GM21381 (cell line): ENCODE results near the gene OR11L1.
A peak's percentile ranks its signal among the peaks of the same experiment; 100 is the strongest.

ENCODE experiments used
- ATAC-seq: cut with Tn5 transposase; IDR thresholded peaks from one replicate; pipeline ENCODE4 v1.9.1; 2021; ENCODE audit warnings: mild to moderate bottlenecking, moderate library complexity; ENCODE audit not compliant: unreplicated experiment

The OR11L1 gene, protein sequence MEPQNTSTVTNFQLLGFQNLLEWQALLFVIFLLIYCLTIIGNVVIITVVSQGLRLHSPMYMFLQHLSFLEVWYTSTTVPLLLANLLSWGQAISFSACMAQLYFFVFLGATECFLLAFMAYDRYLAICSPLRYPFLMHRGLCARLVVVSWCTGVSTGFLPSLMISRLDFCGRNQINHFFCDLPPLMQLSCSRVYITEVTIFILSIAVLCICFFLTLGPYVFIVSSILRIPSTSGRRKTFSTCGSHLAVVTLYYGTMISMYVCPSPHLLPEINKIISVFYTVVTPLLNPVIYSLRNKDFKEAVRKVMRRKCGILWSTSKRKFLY

DNA sequence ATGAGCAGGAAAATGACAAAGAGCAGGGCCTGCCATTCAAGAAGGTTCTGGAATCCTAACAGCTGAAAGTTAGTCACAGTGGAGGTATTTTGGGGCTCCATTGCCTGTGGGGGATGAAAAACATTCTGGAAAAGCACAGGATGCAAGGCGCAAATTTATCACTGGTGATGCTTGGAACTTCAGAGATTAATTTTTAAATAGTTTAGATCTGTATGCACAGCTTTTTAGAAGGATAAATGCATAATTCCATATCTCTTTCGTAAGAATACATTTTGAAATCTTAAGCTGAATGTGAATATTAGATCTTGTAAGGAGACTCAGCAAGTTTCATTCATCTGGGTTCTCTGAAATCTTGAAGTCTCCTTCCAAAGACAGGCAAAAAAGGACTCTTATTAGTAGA lies at the start of gene OR11L1:
Gene OR11L1 (minus strand): TSS at position 101 of the 400 bp plus-strand sequence. CDS start 0 bp downstream, at position 101.
- no peak for ATAC-seq

DNA sequence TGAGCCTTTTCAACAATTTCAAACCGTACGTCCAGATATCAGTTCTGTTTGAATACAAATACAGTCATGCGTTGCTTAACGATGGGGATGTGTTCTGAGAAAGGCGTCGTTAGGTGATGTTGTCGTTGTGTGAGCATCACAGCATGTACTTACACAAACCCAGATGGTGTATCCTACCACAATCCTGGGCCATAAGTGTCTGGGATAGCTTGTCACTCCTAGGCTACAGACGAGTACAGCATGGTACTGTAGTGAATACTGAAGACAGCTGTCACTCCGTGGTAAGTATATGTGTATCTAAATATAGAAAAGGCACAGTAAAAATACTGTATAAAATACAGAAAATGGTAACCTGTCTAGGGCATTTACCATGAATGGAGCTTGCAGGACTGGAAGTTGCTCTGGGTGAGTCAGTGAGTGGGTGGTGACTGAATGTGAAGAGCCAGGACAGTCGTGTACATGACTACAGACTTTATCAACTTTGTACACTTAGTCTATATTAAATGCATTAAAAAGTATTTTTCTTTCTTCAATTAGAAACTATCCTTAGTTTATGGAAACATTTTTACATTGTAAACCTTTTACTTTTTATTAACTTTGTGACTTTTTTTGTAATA lies 43.2 kb upstream of the OR11L1 start:
- no peak for ATAC-seq

DNA sequence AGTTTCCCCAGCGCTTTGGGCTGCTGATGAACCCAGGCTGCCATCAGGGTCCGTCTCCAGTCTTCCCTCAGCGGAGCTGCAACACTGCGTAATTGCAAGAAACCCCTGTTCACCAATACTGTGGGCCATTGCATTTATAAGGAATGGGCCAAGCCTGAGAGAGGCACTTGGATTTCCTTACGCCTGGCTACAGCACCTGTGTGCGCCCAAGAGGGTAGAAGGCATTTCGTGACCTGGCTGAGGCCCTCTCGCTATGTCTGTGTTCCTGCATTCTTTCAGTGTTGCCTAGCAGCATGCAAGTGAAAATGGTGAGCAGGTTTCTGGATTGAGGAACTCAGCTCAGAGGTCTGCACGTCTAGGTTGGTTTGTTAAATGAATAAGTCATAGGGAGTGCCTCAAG lies 41.6 kb upstream of the OR11L1 start:
- ATAC-seq: no peak

DNA sequence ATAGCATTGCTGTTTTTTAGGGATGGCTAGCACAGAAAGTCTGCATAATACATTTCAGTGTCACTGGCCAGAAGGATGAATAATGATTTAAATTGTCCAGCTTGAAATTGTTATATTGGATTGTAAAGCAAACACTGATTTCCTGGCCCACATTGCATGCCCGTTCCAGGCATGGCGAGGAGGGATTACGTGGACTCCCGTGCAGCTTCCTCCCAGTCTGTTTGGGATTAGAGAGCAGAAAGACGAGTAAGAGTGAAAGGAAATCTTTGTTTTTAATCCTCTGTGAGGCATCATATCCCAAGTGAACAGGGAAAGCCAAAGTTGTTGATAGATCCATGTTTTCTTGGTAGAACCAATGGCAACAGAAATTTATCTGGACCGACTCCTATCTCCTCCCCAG lies 23.7 kb upstream of the OR11L1 start:
- ATAC-seq: no peak

DNA sequence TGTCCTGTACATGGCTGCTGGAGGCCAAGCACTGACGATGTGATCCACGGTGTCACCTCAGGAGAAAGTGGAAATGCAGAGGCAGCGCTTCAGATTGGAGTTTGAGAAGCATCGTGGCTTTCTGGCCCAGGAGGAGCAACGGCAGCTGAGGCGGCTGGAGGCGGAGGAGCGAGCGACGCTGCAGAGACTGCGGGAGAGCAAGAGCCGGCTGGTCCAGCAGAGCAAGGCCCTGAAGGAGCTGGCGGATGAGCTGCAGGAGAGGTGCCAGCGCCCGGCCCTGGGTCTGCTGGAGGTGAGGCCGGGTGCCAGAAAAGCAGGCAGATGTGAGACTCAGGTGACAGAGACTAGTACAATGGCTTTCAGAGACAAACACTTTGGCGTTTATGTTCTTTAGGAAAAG lies 22.9 kb upstream of the OR11L1 start:
- no peak for ATAC-seq

DNA sequence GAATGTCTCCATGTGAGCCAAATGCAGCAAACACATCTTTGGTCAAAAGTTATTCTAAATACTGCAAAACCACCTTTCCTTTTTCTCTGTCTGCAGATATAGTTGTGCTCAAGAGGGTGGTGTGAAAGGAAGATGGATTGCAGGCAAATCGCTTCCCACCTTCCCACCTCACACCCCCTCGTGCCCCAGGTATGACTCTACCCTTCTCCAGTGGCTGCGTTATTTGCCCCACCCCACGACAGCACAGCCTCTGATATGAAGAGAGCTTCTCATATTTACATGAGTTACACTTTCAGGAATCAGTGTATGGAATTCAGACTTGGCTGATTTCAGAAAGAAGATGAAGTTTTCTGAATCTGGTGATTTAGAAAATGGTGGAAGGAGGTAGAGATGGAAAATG lies 21.1 kb upstream of the OR11L1 start:
- ATAC-seq: no peak

DNA sequence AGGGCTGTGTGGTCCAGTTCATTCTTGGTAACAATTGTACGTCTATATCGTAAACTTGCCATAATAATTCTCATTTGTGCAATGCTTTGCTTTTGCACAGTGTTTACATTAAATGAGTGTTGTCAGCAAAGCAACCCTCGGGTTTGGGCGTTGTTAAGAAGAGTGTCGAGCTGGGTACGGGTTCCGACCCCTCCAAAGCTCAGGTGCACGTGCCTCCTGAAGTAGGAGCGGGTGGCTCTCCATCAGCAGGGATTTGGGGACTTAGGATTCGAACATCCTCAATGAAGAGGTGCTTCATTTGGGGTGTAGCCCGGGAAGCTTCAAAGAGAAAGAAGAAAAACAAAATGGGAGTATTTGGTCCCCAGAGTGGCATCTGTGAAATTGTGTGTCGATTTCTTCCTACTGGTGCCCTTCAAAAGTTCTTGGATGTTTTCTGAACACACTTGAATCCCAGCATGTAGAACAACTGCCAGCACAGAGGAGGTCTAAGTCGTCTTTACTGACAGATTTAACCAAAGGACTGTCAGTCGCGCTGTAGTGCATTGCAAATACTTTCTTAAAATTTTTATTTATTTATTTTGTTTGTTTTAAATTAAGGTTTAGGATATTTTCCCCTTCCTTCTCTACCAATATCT lies 16.4 kb upstream of the OR11L1 start:
- ATAC-seq: no peak

DNA sequence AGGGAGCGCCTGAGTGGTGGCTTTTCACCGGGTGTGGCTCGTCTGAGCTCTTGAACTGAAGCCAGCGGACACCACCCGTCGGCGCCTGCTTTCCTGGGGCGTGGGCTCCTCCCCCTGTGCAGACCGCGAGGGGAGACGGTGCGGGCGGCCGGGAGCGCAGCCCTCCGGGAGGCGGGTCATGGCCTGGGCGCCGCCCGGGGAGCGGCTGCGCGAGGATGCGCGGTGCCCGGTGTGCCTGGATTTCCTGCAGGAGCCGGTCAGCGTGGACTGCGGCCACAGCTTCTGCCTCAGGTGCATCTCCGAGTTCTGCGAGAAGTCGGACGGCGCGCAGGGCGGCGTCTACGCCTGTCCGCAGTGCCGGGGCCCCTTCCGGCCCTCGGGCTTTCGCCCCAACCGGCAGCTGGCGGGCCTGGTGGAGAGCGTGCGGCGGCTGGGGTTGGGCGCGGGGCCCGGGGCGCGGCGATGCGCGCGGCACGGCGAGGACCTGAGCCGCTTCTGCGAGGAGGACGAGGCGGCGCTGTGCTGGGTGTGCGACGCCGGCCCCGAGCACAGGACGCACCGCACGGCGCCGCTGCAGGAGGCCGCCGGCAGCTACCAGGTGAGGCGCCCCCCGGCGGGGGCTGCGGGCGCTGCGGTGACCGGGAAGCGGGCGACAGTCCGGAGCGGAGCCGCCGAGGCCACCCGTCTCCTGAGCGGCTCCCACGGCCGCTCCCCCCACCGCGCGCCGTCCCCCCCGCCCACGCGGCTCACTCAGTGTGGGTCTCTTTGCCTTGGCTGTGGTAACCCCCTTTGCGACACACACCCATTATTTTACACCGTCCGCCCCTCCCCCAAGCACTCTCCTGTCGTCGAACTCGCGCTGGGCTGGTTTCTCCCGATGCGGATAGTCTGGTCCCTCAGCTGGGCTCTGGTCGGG lies 15.6 kb upstream of the OR11L1 start, which contains the start of gene TRIM58:
Gene TRIM58 (plus strand): TSS at position 119 of the 916 bp plus-strand sequence. CDS start 60 bp downstream, at position 179.
- ATAC-seq: peak; percentile 58

DNA sequence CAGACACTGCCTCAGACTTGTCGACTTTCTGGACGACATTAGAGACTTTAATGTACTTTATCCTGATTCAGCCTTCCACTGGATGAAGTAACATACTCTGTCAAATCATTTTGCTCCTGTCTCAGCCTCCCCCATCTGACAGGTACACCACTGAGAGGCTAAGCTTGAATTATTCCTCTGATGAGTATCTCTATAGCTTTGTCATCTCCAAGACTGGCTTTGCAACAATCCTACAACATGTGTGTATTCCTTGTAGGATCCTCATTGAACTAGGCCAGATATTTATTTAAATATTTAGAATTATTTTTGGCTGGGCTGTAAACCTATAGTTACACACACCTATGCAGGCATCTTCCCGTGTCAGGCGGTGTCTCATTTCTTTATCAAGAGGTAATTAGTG lies 14.2 kb upstream of the OR11L1 start:
- ATAC-seq: no peak

DNA sequence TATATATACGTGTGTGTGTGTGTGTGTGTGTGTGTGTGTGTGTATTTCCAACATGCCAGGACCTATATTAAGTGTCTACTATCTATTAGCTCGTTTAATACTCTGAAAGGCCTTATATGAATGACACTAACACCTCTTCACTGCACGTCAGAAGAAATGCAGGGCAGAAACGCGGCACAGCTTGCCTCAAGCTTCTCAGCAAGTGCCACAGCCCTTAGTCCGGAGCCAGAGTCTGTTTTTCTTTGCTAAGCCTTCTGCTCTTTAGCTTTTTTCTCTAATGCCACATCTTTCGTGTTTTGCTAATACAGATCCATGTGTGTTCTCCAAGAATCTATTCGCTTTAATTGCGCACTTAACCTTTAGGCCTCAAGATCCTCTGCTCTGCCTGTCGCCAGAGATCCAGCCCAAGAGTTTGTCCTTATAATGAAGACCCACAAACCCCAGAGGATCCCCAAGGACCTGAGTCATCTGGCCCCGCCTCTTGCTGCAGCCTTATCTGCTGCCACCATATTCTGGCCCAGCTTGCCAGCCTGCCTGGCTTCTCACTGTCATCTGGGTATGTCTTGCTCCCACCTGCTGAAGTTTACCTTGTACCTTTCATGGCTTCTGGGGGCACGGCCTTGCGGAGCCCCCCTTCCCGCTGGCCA lies 13.3 kb upstream of the OR11L1 start:
- ATAC-seq: no peak

DNA sequence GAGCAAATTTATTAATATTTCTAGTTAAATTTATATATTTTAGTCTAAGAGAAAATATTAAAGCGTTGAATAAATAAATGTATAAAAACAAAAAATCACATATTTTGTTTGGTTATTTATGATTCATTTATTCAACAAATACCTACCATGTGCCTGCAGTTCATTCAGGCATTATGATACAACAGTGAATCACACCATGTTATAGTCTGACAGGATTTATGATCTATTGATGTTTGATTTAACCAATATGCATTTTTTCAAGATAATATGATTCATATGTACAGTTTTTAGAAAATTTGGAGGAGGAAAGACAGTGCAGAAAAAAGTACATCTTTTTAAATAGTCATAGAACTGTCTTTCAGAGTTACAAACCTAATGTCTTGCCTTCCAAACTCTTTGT lies 7.9 kb upstream of the OR11L1 start:
- no peak for ATAC-seq

DNA sequence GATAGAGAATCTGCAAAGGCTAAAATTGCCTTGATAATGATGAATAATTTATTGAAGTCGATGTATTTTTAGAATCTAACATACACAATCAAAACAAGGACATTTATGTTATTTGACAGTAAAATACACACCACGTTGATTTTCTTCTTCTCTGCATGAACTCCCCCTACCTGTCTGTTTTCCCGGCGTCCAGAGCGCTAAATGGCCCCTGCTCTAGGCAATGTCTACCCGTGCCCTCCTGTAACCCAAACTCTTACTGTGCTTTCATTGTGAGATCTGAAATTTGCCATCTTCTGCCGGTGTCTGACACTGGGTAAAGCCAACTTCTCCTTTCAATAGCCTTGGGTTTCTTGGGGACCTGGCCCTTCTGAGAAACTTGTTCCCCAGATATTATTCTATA lies 6.7 kb upstream of the OR11L1 start:
- no peak for ATAC-seq

DNA sequence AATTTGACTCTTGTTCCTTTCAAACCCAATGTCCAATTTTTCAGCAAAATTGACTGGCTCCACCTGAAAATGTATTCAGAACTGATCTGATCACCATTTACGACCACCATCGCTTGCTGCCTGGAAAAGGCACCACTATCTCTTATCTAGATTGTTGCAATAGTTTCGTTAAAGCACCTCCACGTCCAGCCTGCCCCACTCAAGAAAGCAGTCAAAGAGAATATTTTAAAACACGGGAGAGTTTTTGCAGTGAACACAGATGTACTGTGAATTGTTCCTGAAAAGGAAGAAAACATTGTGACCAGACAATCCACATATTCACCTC lies 4.0 kb upstream of the OR11L1 start:
- ATAC-seq: no peak

DNA sequence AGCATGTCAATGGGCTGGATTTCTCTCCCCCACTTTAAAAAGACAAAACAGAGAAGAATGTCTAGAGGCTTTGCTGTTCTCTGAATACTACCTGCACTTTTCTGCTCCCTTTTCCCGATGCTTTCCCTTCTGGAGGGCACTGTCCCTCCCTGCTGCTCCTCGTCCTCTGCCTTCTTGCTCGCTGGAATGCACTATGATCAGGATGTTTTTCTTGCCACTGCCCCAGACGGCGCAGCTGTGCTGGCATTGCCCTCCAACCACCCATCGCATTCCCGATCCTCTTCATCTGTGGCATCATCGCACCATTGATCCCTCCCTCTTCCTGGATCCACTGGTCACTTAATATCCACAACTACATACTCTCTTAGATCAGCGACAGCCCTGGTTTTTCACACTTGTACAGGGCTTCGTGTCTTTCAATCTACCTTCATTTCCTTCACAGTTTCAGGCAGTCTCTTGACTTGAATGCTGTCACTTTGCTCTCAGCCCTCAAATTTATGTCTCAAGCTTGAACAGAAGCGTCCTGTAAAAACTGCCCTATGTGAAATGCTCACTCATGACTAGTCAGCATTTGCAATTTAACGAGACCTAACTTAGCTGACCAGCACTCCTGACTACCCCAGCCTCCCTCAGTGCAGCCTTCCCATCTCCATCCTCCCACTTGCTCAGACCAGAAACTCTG lies 3.5 kb upstream of the OR11L1 start:
- ATAC-seq: no peak

DNA sequence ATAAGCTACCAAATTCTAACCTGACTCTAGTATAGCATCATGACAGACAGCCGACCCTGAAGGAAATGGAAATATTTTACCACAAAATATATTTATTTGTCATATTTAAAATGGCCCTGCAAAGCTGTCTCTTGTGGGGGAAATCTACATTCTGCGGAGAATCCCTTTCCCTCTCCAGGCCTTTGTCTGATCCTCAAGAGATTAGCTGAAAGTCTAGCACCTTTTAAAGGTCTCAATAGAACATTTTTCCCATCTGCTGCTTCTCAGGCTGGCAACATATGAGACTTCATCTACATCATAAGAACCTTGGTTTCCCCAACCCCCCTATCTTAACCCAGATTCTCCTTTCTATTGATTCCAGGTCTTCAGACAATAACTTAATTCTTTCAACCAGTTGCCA lies 1.7 kb upstream of the OR11L1 start:
- ATAC-seq: no peak

DNA sequence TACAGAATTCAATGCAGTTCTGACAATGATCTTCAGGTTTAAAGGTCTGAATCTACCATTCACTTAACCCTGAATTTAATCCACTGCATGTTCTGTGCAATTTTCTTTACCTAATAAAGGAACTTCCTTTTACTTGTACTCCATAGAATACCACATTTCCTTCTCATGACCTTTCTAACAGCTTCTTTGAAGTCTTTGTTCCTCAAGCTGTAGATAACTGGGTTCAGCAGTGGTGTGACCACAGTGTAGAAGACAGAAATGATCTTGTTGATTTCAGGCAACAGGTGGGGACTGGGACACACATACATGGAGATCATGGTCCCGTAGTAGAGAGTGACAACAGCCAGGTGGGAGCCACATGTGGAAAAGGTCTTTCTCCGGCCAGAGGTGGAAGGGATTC lies 878 bp downstream of the OR11L1 start:
- ATAC-seq: no peak

DNA sequence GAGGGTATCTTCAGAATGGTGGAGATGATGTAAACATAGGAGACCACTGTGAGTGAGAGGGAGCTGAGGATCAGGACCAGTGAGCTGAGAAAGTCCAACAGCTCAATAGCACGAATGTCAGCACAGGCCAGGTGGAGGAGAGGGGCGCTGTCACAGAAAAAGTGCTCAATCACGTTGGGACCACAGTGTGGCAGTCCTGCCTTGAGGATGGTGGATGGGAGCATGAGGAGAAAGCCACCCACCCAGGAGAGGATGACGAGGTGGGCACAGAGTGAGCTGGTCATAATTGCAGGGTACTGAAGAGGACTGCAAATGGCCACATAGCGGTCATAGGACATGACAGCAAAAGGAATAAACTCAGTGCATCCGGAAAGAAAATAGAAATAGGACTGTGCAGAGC lies 8.1 kb downstream of the OR11L1 start:
- no peak for ATAC-seq

DNA sequence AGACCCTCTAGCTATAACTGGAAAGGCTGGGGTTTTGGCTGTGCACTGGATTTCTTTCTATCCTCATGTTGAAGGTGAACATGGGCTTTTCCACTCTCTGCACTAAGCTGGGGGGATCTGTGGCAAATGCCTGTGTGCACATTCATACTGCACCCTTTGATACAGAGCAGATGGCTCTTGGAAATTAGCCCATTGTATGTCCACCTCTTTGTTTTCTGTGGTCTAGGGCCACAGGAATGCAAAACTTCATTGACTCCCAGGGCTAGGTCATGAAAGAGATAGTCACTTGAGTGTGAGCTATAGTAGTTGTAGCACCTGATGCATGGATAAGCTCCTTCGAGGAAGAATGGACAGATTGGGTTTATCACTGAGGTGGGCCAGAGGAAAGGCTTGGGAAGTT lies 12.0 kb downstream of the OR11L1 start:
- no peak for ATAC-seq

DNA sequence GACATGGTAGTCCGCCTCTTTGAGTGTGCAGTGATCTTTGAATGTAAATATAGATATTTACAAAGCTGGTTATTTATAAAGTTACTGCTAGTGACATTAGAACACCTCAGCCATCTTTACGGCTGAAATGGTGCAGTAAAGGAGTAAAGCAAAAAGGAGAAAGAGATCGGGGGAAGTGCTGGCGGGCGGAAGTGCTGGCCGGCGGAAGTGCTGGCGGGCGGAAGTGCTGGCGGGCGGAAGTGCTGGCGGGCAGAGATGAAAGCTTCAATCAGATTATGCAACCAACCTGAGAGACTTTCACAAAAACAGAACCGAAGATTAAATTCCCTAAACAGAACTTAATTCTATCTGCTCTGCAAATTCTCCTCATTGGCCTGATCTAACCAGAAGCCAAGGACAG lies 16.3 kb downstream of the OR11L1 start:
- ATAC-seq: no peak

DNA sequence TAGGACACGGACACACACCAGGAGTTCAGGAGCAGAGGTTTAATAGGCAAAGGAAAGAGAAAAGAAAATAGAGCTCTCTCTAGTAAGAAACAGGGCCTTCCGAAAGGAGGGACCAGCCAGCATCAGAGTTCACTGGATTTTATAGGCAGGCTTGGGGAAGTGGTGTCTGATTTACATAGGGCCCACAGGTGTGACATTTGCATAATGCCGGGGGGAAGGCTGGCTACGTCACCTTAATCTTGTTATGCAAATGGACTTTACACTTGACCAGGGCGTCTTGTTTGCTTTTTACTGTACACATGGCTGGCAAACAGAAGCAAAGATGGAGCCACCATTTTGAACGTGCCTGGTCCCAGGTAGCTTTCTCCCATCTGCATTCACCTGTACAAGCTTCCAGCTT lies 17.7 kb downstream of the OR11L1 start, which contains the start of gene OR14A16:
Gene OR14A16 (minus strand): TSS at position 97 of the 400 bp plus-strand sequence. CDS start 8,390 bp downstream, outside the sequence.
- ATAC-seq: no peak
